ENCODE data around the gene THAP12. TPM values are rescaled to one million over a fixed set of nuclear protein-coding genes. Genes with fewer than 3 reads are reported as not detected.

THAP12 gene
- total RNA-seq, 1 experiment from 2014 or later = 42.5 TPM

DNA sequence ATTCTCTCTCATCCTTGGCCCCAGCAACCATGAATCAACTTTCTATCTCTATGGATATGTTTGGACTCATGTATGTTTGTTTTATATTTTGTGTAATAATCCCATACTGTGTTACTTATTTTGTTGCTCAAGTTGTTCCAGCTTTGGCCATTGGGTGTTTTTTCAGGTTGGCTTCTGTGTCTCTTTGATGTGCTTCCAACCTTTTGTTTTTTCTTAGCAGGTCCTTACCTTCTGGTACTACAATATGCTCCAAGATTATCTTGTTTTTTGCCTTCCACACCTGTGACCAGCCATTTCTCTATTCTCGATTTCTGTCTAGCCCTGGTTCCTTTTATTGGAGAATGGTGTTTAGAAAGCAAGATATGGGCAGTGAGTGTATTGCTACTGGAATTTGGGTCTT is 14.4 kb upstream of the THAP12 start:
- H3K9me3 Mint-ChIP-seq = no peaks in the 10 kb centered on the region
- no peaks in the 10 kb centered on the region for H3K4me1 ChIP-seq (ENCODE audit: insufficient read depth, low read length)
- WGBS (ENCODE audit: extremely low coverage, insufficient read length, low lambda C conversion rate) = no CpG with 5 or more reads among the region's 1 CpG

More for the DNA sequence above, 14.4 kb upstream of the THAP12 start:
- no peak overlapping the region for H3K23ac ChIP-seq (ENCODE audit: insufficient read length, low read depth, low read length)
- H3K79me1 ChIP-seq (ENCODE audit: insufficient read depth, low read depth, low read length, poor library complexity, severe bottlenecking) = no peaks in the 10 kb centered on the region
- H3K27ac ChIP-seq (ENCODE audit: insufficient read length, low read depth, low read length) = no peak overlapping the region
- no peak overlapping the region for H2AFZ ChIP-seq (ENCODE audit: low read length)
- no peaks in the 10 kb centered on the region for H3K23me2 ChIP-seq (ENCODE audit: insufficient read length, low read depth, low read length, poor library complexity, severe bottlenecking)
- H3K56ac ChIP-seq (ENCODE audit: insufficient read length, low read depth, low read length) = no peak overlapping the region
- H3K4me1 Mint-ChIP-seq = no peaks in the 10 kb centered on the region
- H2BK12ac ChIP-seq (ENCODE audit: insufficient read length, low read depth, low read length) = no peak overlapping the region
- H3K4me2 ChIP-seq (ENCODE audit: insufficient read depth, insufficient read length, low read length) = no peak overlapping the region
- H3K27me3 Mint-ChIP-seq (ENCODE audit: low read depth) = no peaks in the 10 kb centered on the region
- TF ChIP-seq, protein P1, sequence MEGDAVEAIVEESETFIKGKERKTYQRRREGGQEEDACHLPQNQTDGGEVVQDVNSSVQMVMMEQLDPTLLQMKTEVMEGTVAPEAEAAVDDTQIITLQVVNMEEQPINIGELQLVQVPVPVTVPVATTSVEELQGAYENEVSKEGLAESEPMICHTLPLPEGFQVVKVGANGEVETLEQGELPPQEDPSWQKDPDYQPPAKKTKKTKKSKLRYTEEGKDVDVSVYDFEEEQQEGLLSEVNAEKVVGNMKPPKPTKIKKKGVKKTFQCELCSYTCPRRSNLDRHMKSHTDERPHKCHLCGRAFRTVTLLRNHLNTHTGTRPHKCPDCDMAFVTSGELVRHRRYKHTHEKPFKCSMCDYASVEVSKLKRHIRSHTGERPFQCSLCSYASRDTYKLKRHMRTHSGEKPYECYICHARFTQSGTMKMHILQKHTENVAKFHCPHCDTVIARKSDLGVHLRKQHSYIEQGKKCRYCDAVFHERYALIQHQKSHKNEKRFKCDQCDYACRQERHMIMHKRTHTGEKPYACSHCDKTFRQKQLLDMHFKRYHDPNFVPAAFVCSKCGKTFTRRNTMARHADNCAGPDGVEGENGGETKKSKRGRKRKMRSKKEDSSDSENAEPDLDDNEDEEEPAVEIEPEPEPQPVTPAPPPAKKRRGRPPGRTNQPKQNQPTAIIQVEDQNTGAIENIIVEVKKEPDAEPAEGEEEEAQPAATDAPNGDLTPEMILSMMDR (conservative IDR thresholded peaks at IDR 0.05) = no peak
- H3K4ac ChIP-seq (ENCODE audit: low read depth, low read length) = no peak overlapping the region
- DNase-seq = no peak
- no peak overlapping the region for H2BK120ac ChIP-seq (ENCODE audit: low read depth, low read length, poor library complexity, severe bottlenecking)
- no peak overlapping the region for H4K8ac ChIP-seq (replicated peaks; ENCODE audit: insufficient read length, low read depth, low read length)
- no peak overlapping the region for H2AK5ac ChIP-seq (ENCODE audit: insufficient read length, low read length)
- H3K27me3 ChIP-seq (ENCODE audit: insufficient read depth, low read length) = no peaks in the 10 kb centered on the region
- H3K9ac ChIP-seq (ENCODE audit: extremely low read depth, insufficient read length, low read length) = no peak overlapping the region
- H2BK15ac ChIP-seq (ENCODE audit: low read depth, low read length) = no peak overlapping the region
- H2BK20ac ChIP-seq (ENCODE audit: low read depth, low read length, poor library complexity, severe bottlenecking) = no peak overlapping the region
- no peak overlapping the region for H4K5ac ChIP-seq (ENCODE audit: insufficient read length, low read depth, low read length)
- no peak overlapping the region for H3K18ac ChIP-seq (ENCODE audit: insufficient read length, low read depth, low read length)
- no peak overlapping the region for H3T11ph ChIP-seq (ENCODE audit: low read length)
- no peaks in the 10 kb centered on the region; a peak in 1 of 7 replicates for H3K36me3 Mint-ChIP-seq (ENCODE audit: insufficient read depth in 1 of 3, low read depth in 3 of 3)
- H4K91ac ChIP-seq (ENCODE audit: insufficient read length, low read depth, low read length) = no peak overlapping the region
- no peak overlapping the region for H3K14ac ChIP-seq (ENCODE audit: insufficient read depth, low read length)
- no peak overlapping the region for H2BK5ac ChIP-seq (ENCODE audit: insufficient read length, low read length)
- H3K4me3 Mint-ChIP-seq = no peak overlapping the region
- no peaks in the 10 kb centered on the region for H4K20me1 ChIP-seq (ENCODE audit: control insufficient read depth, insufficient read depth, insufficient read length)
- H3K27ac Mint-ChIP-seq = no peak overlapping the region
- no peaks in the 10 kb centered on the region for H3K79me2 ChIP-seq (ENCODE audit: insufficient read depth, low read length)
- H3K9me3 ChIP-seq (ENCODE audit: control insufficient read depth, low read depth, low read length) = no peaks in the 10 kb centered on the region
